Skeletal muscle satellite cell (primary cell): ENCODE data around the gene SSPN.
A peak's percentile ranks its signal among the peaks of the same experiment; 100 is the strongest.

Source experiments
- H3K27me3 ChIP-seq: 2 replicates; pipeline ENCODE4 v1.7.0; 2013; ENCODE audit warnings: low read length; ENCODE audit not compliant: control insufficient read depth, insufficient read depth
- H3K36me3 ChIP-seq: 2 replicates; pipeline ENCODE4 v1.7.0; 2013; ENCODE audit warnings: mild to moderate bottlenecking, control low read depth, low read length; ENCODE audit not compliant: insufficient read depth
- H3K4me1 ChIP-seq: 2 replicates; pipeline ENCODE4 v1.7.0; 2013; ENCODE audit warnings: low read length; ENCODE audit not compliant: control insufficient read depth, insufficient read depth
- H3K4me2 ChIP-seq: 2 replicates; pipeline ENCODE4 v1.7.0; 2013; ENCODE audit warnings: mild to moderate bottlenecking, low read length
- H3K4me3 ChIP-seq: 2 replicates; pipeline ENCODE4 v1.7.0; 2013; ENCODE audit warnings: low read length
- H3K9ac ChIP-seq: 2 replicates; pipeline ENCODE4 v1.7.0; 2013; ENCODE audit warnings: mild to moderate bottlenecking, low read depth, low read length, moderate library complexity
- H3K9me3 ChIP-seq: replicated peaks from 2 replicates; pipeline ENCODE4 v1.7.0; 2013; ENCODE audit warnings: mild to moderate bottlenecking, control low read depth, low read length

Gene SSPN

GRCh38 chr12:26280869-26281268, 85.5 kb downstream of the SSPN start:
- Histone ChIP-seq H3K36me3 (no peaks in the 10 kb centered on the region), H3K4me1 (peaks cover 3% of the 10 kb centered on the region), H3K4me2 (no peak overlapping the region), H3K9me3 (no peaks in the 10 kb centered on the region), H3K27me3 (no peaks in the 10 kb centered on the region), H3K9ac (no peak overlapping the region), H3K4me3 (no peak overlapping the region)

DNA sequence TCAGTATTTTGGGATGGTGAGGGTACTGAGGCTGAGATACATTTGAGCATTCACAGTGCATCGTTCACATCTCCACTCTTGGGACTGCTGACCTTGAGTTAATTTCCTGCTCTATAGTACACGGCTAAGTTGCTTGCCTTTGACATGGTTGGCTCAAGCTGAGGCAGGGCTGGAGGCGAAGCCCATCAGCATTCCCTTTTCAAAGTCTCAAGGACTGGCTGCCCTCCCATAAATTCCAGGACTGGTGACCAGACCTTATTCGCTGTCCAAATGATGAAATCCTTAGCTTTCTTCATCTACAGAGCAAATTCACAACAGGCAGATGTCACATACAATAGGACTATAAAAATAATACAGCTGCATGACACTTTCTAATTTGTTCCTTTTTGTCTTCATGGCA, 85.9 kb downstream of the SSPN start:
- no peaks in the 10 kb centered on the region for H3K27me3 ChIP-seq
- H3K4me3 ChIP-seq = no peak overlapping the region
- no peak overlapping the region for H3K4me2 ChIP-seq
- no peaks in the 10 kb centered on the region for H3K4me1 ChIP-seq
- no peaks in the 10 kb centered on the region for H3K9me3 ChIP-seq
- H3K9ac ChIP-seq = no peak overlapping the region
- H3K36me3 ChIP-seq = no peaks in the 10 kb centered on the region

DNA sequence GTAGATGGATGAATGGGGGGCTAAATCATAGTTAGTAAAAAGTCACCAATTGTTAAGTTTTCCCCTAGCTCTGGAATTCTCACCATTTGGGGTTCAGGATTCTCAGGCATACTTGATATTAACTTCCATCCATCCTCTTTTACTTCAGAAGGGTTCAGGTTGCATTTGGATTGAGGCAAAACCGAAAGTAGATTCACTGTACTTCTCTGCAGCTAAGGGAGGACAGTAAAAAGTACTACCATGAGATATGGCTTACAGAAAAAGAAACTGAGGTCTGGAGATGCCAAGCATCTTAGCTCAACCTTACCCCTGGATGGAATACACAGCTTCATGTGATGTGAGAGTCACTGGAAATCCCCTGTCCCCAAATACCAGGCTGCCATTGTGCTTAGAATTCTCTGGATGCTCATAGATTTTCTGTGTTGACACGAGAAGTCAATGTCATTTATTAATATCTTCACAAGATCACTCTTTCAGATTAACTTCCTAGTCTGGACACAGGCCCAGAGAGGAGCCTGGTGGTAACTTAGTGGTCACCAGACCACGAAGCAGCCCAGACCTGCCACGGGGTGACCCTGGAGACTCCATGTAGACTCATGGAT, 87.1 kb downstream of the SSPN start:
- H3K36me3 ChIP-seq = no peaks in the 10 kb centered on the region
- H3K9me3 ChIP-seq = no peaks in the 10 kb centered on the region
- H3K4me3 ChIP-seq = no peak overlapping the region
- H3K4me2 ChIP-seq = no peak overlapping the region
- H3K9ac ChIP-seq = no peak overlapping the region
- peaks cover 6% of the 10 kb centered on the region for H3K4me1 ChIP-seq
- H3K27me3 ChIP-seq = no peaks in the 10 kb centered on the region

DNA sequence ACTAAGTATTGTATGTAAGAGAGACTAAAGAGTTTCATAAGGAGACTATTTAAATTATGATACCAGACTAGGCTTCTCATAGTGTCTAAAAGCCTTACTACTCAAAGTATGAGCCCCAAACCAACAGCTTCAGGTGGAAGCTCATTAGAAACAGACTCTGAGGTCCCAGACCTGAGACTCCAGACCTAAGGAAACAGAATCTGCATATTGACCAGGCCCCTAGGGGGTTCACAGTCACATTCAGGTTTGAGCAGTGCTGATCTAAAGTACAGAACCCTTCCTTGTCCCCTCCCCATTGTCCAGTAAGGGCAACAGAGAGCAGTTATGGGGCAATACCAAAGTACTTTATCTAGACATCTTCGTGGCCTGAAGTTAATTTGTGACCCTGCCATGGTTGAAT, 87.7 kb downstream of the SSPN start:
- peaks cover 12% of the 10 kb centered on the region for H3K4me1 ChIP-seq
- H3K9me3 ChIP-seq = no peaks in the 10 kb centered on the region
- no peaks in the 10 kb centered on the region for H3K27me3 ChIP-seq
- no peaks in the 10 kb centered on the region for H3K36me3 ChIP-seq
- H3K4me2 ChIP-seq = no peak overlapping the region
- no peak overlapping the region for H3K4me3 ChIP-seq
- no peak overlapping the region for H3K9ac ChIP-seq

- Histone ChIP-seq H3K4me1 (peaks cover 14% of the 10 kb centered on the region), H3K4me3 (no peak overlapping the region), H3K36me3 (no peaks in the 10 kb centered on the region), H3K27me3 (no peaks in the 10 kb centered on the region), H3K9me3 (no peaks in the 10 kb centered on the region), H3K9ac (no peak overlapping the region), H3K4me2 (no peak overlapping the region)
Observed at GRCh38 chr12:26283617-26284016, 88.2 kb downstream of the SSPN start.

DNA sequence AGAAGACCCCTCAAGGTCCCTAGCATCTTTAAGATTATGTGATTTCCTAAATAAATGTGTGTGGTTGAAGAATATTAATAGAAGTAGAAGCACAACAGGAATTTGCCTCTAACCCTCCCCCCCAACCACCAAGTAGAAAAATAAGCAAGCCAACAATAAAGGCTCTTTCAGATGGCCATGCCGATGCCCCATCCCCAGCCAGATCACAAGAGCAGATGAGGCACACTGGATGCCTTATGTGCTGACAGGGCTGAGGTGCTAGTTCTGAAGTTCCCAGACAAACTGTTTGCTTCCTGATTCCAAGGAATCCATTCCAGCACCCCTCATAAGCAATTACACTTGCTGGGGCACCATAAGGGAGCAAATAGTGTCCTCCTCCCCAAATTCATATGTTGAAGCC, 90.0 kb downstream of the SSPN start:
- Histone ChIP-seq H3K9ac (no peak overlapping the region), H3K4me2 (no peak overlapping the region), H3K27me3 (no peaks in the 10 kb centered on the region), H3K36me3 (no peaks in the 10 kb centered on the region), H3K4me1 (peaks cover 14% of the 10 kb centered on the region), H3K9me3 (no peaks in the 10 kb centered on the region), H3K4me3 (no peak overlapping the region)

DNA sequence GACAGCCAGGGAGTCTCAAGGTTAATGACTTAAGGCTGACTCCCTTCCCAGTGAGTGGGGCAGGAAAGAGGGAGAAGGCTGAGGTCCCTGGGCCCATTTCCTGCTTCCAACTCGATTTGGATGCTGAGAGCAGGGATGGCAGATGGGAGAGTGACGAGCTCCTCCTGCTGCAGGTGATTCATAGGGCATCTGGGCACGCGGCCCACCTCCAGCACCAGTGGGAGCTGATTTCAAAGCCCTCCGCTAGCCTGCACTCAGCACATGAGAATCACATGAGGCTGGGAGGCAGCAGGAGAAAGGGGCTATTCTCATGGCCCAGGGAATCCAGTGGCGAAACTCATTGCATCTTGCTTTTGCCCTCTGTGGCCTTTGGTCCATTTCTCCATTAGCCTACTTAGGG, 90.8 kb downstream of the SSPN start:
- Histone ChIP-seq H3K4me3 (no peak overlapping the region), H3K9ac (no peak overlapping the region), H3K9me3 (no peaks in the 10 kb centered on the region), H3K36me3 (no peaks in the 10 kb centered on the region), H3K27me3 (no peaks in the 10 kb centered on the region), H3K4me1 (peaks cover 14% of the 10 kb centered on the region), H3K4me2 (no peak overlapping the region)

- Histone ChIP-seq H3K4me3 (no peak overlapping the region), H3K4me2 (peak overlapping the region; percentile 34), H3K36me3 (no peaks in the 10 kb centered on the region), H3K27me3 (no peaks in the 10 kb centered on the region), H3K9me3 (no peaks in the 10 kb centered on the region), H3K4me1 (peaks cover 14% of the 10 kb centered on the region), H3K9ac (no peak overlapping the region)
Observed at GRCh38 chr12:26287671-26288381, 92.5 kb downstream of the SSPN start.

DNA sequence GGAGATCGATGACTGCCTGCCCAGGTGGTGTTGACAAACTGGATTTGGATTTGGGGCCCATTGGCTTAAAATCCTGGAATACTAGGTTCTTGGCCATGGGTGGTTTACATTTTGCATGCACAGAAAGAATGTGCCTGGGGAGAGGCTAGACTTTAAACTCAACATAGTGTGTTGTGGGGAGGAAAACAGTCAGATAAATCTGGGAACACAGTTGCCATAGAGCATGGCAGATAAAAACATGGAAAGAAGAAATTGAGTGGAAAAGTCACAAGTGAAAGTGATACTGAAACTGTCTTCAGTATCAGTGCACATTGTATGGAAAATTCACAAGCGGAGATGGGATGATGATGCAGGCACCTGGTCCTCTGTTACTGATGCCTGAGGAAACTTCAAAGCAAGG, 95.2 kb downstream of the SSPN start:
- H3K4me1 ChIP-seq = peaks cover 14% of the 10 kb centered on the region
- H3K27me3 ChIP-seq = no peaks in the 10 kb centered on the region
- no peak overlapping the region for H3K4me3 ChIP-seq
- no peak overlapping the region for H3K9ac ChIP-seq
- no peak overlapping the region for H3K4me2 ChIP-seq
- H3K36me3 ChIP-seq = no peaks in the 10 kb centered on the region
- no peaks in the 10 kb centered on the region for H3K9me3 ChIP-seq

- no peak overlapping the region for H3K9ac ChIP-seq
- no peaks in the 10 kb centered on the region for H3K9me3 ChIP-seq
- no peaks in the 10 kb centered on the region for H3K36me3 ChIP-seq
- no peaks in the 10 kb centered on the region for H3K27me3 ChIP-seq
- no peak overlapping the region for H3K4me2 ChIP-seq
- H3K4me1 ChIP-seq = peaks cover 12% of the 10 kb centered on the region
- H3K4me3 ChIP-seq = no peak overlapping the region
Observed at GRCh38 chr12:26292596-26292995, 97.2 kb downstream of the SSPN start.

- no peak overlapping the region for H3K9ac ChIP-seq
- no peak overlapping the region for H3K4me2 ChIP-seq
- no peak overlapping the region for H3K4me3 ChIP-seq
- H3K27me3 ChIP-seq = no peaks in the 10 kb centered on the region
- H3K36me3 ChIP-seq = no peaks in the 10 kb centered on the region
- peaks cover 10% of the 10 kb centered on the region for H3K4me1 ChIP-seq
- H3K9me3 ChIP-seq = no peaks in the 10 kb centered on the region
Observed at GRCh38 chr12:26293612-26294011, 98.2 kb downstream of the SSPN start.

DNA sequence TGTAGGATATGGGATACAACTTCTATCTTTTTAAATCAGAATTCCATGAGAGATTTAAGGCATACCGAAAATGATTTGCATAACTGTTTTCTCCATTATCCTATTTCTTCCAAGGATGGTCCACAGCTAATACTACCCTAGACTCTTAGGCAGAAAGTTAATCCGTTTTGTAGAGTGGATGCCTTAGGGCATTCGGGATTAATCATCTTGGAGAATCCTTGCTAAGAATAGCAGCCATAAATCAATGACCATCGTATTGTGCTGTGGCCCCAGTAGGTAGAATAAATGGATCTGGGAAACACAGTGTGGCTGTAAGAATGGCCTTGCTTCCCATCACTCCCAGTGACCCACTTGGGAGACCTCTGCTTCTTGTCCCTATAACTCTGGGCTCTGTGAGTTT, 99.6 kb downstream of the SSPN start:
- Histone ChIP-seq H3K4me3 (no peak overlapping the region), H3K36me3 (no peaks in the 10 kb centered on the region), H3K27me3 (no peaks in the 10 kb centered on the region), H3K9me3 (no peaks in the 10 kb centered on the region), H3K4me1 (peaks cover 18% of the 10 kb centered on the region), H3K4me2 (no peak overlapping the region), H3K9ac (no peak overlapping the region)
